Right lobe of liver (tissue), 6 donors: ENCODE measurements around the gene KCNQ1. TPM values are rescaled to one million over a fixed set of nuclear protein-coding genes. Genes with fewer than 3 reads are reported as not detected.

ENCODE experiments used
- ATAC-seq, 4 donors: fragments of 200-7000 bp; cut with Tn5 transposase; one replicate each; pipeline ENCODE4 v1.9.1; 2020; ENCODE audit warnings: mild to moderate bottlenecking in 4 of 4, moderate library complexity in 4 of 4
- DNase-seq, 3 donors: peaks; one replicate each; pipeline ENCODE4 v3.0.0-alpha.2; 2020
- H3K27ac ChIP-seq, 3 donors: fragments of 200-600 bp; one replicate each; pipeline ENCODE4 v1.8.0; 2022
- H3K27me3 ChIP-seq, 2 donors: fragments of 200-600 bp; one replicate each; pipeline ENCODE4 v1.8.0; 2022
- H3K36me3 ChIP-seq, 4 donors: fragments of 200-600 bp; sonication (generic) in 1 of 4; one replicate each; pipeline versions ENCODE4 v1.5.1 to v1.8.0; 2017 to 2022; ENCODE audit warnings: control low read depth in 1 of 4
- H3K4me1 ChIP-seq, 4 donors: fragments of 200-600 bp; sonication (generic) in 1 of 4; one replicate each; pipeline versions ENCODE4 v1.5.1 to v1.8.0; 2017 to 2022; ENCODE audit warnings: control low read depth in 1 of 4
- H3K4me3 ChIP-seq, 3 donors: fragments of 200-600 bp; one replicate each; pipeline ENCODE4 v1.8.0; 2022
- H3K9me3 ChIP-seq, 4 donors: fragments of 200-600 bp; sonication (generic) in 1 of 4; one replicate each; pipeline versions ENCODE4 v1.5.1 to v1.8.0; 2017 to 2022; ENCODE audit warnings: control low read depth in 1 of 4
- POLR2A ChIP-seq: fragments of 450-650 bp; IDR thresholded peaks from one replicate; pipeline ENCODE4 v1.6.1; 2017; ENCODE audit warnings: antibody characterized with exemption, mild to moderate bottlenecking
- WGBS: methylation state at CpG from one replicate; pipeline ENCODE4 v1.1.6; 2018; ENCODE audit warnings: low coverage, low lambda C conversion rate; ENCODE audit not compliant: insufficient coverage; ENCODE audit errors: missing lambda C conversion rate; 5-methylcytosine and 5-hydroxymethylcytosine counted together
- intact Hi-C, 2 donors: fragments of 100-400 bp; cut with DNase I; formaldehyde crosslinking; loops; one replicate each; pipeline versions ENCODE4 v1.11.2 to v1.14.1; 2022
- total RNA-seq, 6 experiments: library from RNA; depleted of rRNA in 2 of 6; stranded (reverse); fragments of >200 nt in 2 of 6; fragmentation: NEBNext Ultra II Directional in 3 of 6; extraction: Animal tissue kit (Norgen Biotek cat#: 25700) in 3 of 6; gene quantifications; one replicate each; pipeline versions ENCODE4 v1.1.0 to v1.2.4, GENCODE V29; 2016 to 2023
- TF ChIP-seq, protein P1 (sequence below), 4 donors: fragments of 200-600 bp in 3 of 4; fragments of 450-650 bp in 1 of 4; IDR thresholded peaks; one replicate each; pipeline versions ENCODE4 v1.5.1 to v1.8.0; 2016 to 2022; ENCODE audit warnings: antibody characterized with exemption in 4 of 4, mild to moderate bottlenecking in 2 of 4
- donor health status: DM: no; HTN: yes; CAD: no.
- donor health status: DM: no; HTN: no; CAD: no.
- donor health status: DM: no; HTN: no; CAD: no.
- donor health status: DM: no; HTN: yes; CAD: no.
- donor health status: DM: no; HTN: yes; CAD: no.

Gene KCNQ1
- total RNA-seq, 6 experiments from 2014 or later: 0.61 to 2.4 (median 1.8) TPM

DNA sequence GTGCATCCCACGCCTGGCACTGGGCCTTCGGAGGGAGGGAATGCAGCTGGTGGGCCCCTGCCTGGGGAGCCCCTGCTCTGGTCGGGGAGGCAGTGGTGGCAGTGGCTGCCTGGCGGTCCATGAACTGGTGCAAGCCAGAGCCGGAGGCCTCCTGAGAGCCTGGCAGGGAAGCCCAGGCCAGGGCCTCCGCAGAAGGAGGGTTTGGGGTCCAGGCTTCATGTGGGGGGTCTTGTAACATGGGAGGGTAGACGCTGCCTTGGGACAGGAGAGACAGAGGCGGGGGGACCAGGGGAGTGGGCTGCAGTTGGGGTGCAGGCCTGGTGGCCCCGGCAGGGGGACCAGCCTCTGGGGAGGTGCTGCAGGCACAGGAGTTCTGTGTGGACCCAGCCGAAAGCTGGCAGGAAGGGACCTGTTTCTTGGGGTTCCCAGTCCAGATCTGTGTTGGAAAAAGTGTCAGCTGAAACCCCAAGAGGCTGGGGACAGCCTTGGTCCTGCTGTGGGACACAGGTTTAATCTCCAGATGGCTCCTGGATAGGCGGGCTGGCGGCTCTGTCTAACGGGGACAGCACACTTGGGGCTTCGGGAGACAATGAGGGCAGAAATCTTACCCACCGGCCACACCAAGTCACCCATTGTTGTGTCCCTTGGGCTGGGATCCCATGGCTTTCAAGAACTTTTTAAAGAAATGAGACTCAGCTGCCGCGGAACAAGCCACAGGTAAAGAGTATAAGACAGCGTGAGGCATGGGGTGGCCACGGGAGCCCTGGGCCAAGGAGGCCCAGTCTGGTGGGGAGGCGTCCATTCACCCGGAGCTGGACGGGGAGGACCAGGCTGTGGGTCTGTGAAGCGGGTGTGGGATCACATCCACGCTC lies 73.5 kb downstream of the KCNQ1 start:
- DNase-seq (peak in 2 of 3 donors; percentile 10 to 48), ATAC-seq (no peak)
- H3K4me3 ChIP-seq: no peak overlapping the region
- intact Hi-C loops: loop anchor here in 1 of 2 donors (10.0 kb wide), 1 partner anchor 74 kb away; the partner anchor contains the start of genes KCNQ1 and TRPM5
- H3K9me3 ChIP-seq: no peaks in the 10 kb centered on the region
- no peaks in the 10 kb centered on the region for H3K4me1 ChIP-seq
- no peak overlapping the region for H3K27ac ChIP-seq
- WGBS: 80% methylated on average over 1 of the region's 24 CpGs
- TF ChIP-seq, protein P1, sequence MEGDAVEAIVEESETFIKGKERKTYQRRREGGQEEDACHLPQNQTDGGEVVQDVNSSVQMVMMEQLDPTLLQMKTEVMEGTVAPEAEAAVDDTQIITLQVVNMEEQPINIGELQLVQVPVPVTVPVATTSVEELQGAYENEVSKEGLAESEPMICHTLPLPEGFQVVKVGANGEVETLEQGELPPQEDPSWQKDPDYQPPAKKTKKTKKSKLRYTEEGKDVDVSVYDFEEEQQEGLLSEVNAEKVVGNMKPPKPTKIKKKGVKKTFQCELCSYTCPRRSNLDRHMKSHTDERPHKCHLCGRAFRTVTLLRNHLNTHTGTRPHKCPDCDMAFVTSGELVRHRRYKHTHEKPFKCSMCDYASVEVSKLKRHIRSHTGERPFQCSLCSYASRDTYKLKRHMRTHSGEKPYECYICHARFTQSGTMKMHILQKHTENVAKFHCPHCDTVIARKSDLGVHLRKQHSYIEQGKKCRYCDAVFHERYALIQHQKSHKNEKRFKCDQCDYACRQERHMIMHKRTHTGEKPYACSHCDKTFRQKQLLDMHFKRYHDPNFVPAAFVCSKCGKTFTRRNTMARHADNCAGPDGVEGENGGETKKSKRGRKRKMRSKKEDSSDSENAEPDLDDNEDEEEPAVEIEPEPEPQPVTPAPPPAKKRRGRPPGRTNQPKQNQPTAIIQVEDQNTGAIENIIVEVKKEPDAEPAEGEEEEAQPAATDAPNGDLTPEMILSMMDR (IDR thresholded peaks at IDR 0.05): no peak
- TF ChIP-seq POLR2A: no peak
- no peaks in the 10 kb centered on the region for H3K27me3 ChIP-seq
- H3K36me3 ChIP-seq: no peaks in the 10 kb centered on the region

DNA sequence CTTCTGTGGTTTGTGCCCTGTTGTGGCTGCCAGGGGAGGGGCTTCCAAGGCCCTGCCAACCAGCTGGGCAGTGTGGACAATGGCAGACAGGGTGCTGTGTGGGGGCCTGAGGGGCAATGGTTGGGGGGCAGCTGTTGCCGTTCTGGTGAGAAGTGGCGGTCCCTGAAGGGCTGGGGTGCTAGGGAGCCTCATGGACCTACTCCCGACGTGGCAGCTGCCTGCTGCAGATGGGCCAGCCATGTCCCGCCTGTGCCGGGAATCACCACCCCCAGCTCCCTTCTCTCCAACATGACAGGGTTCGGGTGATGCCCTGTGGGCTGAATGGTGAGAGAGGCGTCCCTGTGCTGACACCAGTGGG lies 74.2 kb downstream of the KCNQ1 start:
- DNase-seq (peak in 1 of 3 donors; percentile 38), ATAC-seq (no peak)
- no peaks in the 10 kb centered on the region for H3K36me3 ChIP-seq
- H3K4me1 ChIP-seq: no peaks in the 10 kb centered on the region
- TF ChIP-seq POLR2A: no peak
- TF ChIP-seq, protein P1 (IDR thresholded peaks at IDR 0.05): no peak
- intact Hi-C loops: loop anchor here in 1 of 2 donors (10.0 kb wide), 1 partner anchor 74 kb away; the partner anchor contains the start of genes KCNQ1 and TRPM5
- no peak overlapping the region for H3K27ac ChIP-seq
- H3K27me3 ChIP-seq: no peaks in the 10 kb centered on the region
- H3K9me3 ChIP-seq: no peaks in the 10 kb centered on the region
- 42% methylated on average over 2 of the region's 8 CpGs for WGBS
- no peak overlapping the region for H3K4me3 ChIP-seq

DNA sequence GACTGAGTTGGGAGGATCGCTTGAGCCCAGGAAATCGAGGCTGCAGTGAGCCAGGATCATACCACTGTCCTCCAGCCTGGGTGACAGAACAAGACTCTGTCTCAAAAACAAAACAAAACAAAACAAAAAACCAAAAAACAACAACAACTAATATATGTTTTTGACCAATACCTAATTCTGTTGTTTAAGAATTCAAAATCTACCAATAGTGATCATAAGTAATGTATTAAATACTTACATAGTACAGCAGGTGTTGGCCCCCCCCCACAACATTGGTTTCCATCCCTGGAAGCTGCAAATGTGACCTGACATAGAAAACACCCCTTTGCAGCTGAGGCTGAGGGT lies 74.7 kb downstream of the KCNQ1 start:
- intact Hi-C loops: loop anchor here in 1 of 2 donors (10.0 kb wide), 1 partner anchor 75 kb away; the partner anchor contains the start of genes KCNQ1 and TRPM5
- no peak overlapping the region for H3K4me3 ChIP-seq
- H3K4me1 ChIP-seq: no peaks in the 10 kb centered on the region
- no peaks in the 10 kb centered on the region for H3K9me3 ChIP-seq
- H3K36me3 ChIP-seq: no peaks in the 10 kb centered on the region
- ATAC-seq: no peak
- DNase-seq: no peak
- H3K27me3 ChIP-seq: no peaks in the 10 kb centered on the region
- no peak overlapping the region for H3K27ac ChIP-seq
- 57% methylated on average over 2 of the region's 2 CpGs for WGBS
- no peak for TF ChIP-seq POLR2A
- TF ChIP-seq, protein P1 (IDR thresholded peaks at IDR 0.05): no peak

DNA sequence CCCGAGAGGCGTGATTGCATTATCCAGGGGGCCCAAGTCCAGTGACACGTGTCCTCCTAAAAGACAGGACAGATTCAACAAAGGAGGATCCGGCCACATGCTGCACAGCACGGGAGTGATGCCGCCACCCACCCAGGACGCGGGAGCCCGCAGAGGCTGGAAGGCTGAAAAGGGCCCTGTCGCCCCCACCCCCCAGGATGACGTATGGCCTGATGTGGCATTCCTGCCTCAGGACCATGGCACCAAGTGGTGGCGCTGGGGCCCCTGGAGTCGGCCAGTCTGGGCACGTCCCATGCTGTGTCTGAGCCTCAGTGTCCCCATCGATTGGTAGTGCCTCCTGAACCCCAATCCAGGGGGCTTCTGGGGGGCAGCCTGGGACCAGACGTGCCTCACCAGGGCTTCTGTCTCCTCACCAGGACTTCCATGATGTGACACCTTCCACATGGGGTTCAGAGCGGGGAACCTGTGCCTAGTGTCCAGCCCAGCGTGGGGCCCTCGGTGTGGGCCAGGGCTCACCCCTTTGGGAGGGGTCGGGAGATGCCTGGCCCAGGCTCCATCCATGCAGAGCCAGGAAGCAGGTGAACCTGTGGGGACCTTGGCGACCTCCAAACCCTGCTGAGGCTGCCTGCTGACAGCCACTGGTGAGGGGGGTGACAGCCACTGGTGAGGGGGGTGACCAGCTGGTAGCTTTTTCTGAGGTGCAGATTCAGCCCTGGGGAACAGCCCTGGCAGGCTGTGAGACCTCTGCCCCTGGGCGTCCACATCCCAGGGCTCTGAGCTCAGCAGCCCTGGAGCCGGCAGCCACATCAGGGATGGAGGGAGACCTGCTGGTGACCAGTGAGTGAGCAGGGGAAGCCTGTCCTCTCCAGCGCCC lies 75.3 kb downstream of the KCNQ1 start:
- TF ChIP-seq, protein P1 (IDR thresholded peaks at IDR 0.05): no peak
- TF ChIP-seq POLR2A: no peak
- no peaks in the 10 kb centered on the region for H3K36me3 ChIP-seq
- no peaks in the 10 kb centered on the region for H3K27me3 ChIP-seq
- DNase-seq (peak; percentile 12 to 50 (median 37)), ATAC-seq (no peak)
- intact Hi-C loops: loop anchor here (10.0 kb wide), 2 partner anchors 75 to 315 kb away; partner anchors contain the start of genes KCNQ1 (in 1 of the 2) and TRPM5 (in 1 of the 2)
- H3K4me1 ChIP-seq: no peaks in the 10 kb centered on the region
- H3K27ac ChIP-seq: no peak overlapping the region
- no peak overlapping the region for H3K4me3 ChIP-seq
- no CpG with 5 or more reads among the region's 24 CpGs for WGBS
- no peaks in the 10 kb centered on the region for H3K9me3 ChIP-seq
